HepG2 (cell line): ENCODE data around the gene LMAN2. TPM values are rescaled to one million over a fixed set of nuclear protein-coding genes. Genes with fewer than 3 reads are reported as not detected.

ENCODE experiments used
- AGO2 ChIP-seq: fragments of 200-400 bp; formaldehyde crosslinking; optimal IDR thresholded peaks from 2 replicates; pipeline ENCODE3; 2017; ENCODE audit warnings: mild to moderate bottlenecking, low read depth, low read length, moderate library complexity
- ERF ChIP-seq: IDR thresholded peaks from 2 replicates; pipeline ENCODE4 v1.6.1; 2018; ENCODE audit warnings: missing biosample characterization, missing genetic modification reagents
- HMGA1 ChIP-seq: sonication (generic); formaldehyde crosslinking; conservative IDR thresholded peaks from 2 replicates; pipeline ENCODE4 v1.4.0; 2020; ENCODE audit warnings: missing genetic modification reagents
- HNRNPLL ChIP-seq: fragments of 200-400 bp; formaldehyde crosslinking; IDR thresholded peaks from 2 replicates; pipeline ENCODE4 v1.6.1; 2017; ENCODE audit warnings: mild to moderate bottlenecking, low read depth, low read length; ENCODE audit not compliant: poor library complexity, severe bottlenecking
- HOXD1 ChIP-seq: sonication (generic); formaldehyde crosslinking; IDR thresholded peaks from 2 replicates; pipeline ENCODE4 v1.5.0; 2020; ENCODE audit warnings: missing genetic modification reagents
- MAF1 ChIP-seq: sonication (generic); formaldehyde crosslinking; IDR thresholded peaks from 2 replicates; pipeline ENCODE4 v1.5.0; 2020; ENCODE audit warnings: missing genetic modification reagents, borderline replicate concordance
- MTA1 ChIP-seq: sonication (generic); formaldehyde crosslinking; IDR thresholded peaks from 2 replicates; pipeline ENCODE4 v1.4.0; 2020; ENCODE audit warnings: missing genetic modification reagents, mild to moderate bottlenecking, borderline replicate concordance
- NFKB2 ChIP-seq: sonication (generic); formaldehyde crosslinking; IDR thresholded peaks from 2 replicates; pipeline ENCODE4 v1.4.0; 2020; ENCODE audit warnings: missing genetic modification reagents, borderline replicate concordance
- NPAS2 ChIP-seq: sonication (generic); formaldehyde crosslinking; IDR thresholded peaks from 2 replicates; pipeline ENCODE4 v1.8.0; 2022; ENCODE audit warnings: mild to moderate bottlenecking, missing genetic modification reagents, borderline replicate concordance
- SIN3B ChIP-seq: fragments of 150-350 bp; IDR thresholded peaks from 2 replicates; pipeline ENCODE4 v1.6.1; 2014; ENCODE audit warnings: low read length
- SRSF9 ChIP-seq: fragments of 200-400 bp; formaldehyde crosslinking; IDR thresholded peaks from 2 replicates; pipeline ENCODE4 v1.6.1; 2018; ENCODE audit warnings: borderline replicate concordance, mild to moderate bottlenecking, low read depth, low read length; ENCODE audit not compliant: insufficient read depth, poor library complexity, severe bottlenecking
- YEATS4 ChIP-seq: sonication (generic); formaldehyde crosslinking; IDR thresholded peaks from 2 replicates; pipeline ENCODE4 v1.4.0; 2020; ENCODE audit warnings: missing genetic modification reagents, borderline replicate concordance
- ZFY ChIP-seq: sonication (generic); formaldehyde crosslinking; IDR thresholded peaks from 2 replicates; pipeline ENCODE4 v1.4.0; 2020; ENCODE audit warnings: missing genetic modification reagents
- ZNF274 ChIP-seq: sonication (generic); formaldehyde crosslinking; IDR thresholded peaks from 2 replicates; pipeline ENCODE4 v1.5.1; 2020; ENCODE audit warnings: mild to moderate bottlenecking, missing genetic modification reagents
- ZNF430 ChIP-seq: sonication (generic); formaldehyde crosslinking; IDR thresholded peaks from 2 replicates; pipeline ENCODE4 v1.9.0; 2021; ENCODE audit warnings: mild to moderate bottlenecking, missing genetic modification reagents
- ZNF550 ChIP-seq: sonication (generic); formaldehyde crosslinking; IDR thresholded peaks from 2 replicates; pipeline ENCODE4 v1.4.0; 2020; ENCODE audit warnings: mild to moderate bottlenecking, missing genetic modification reagents, borderline replicate concordance
- ZNF878 ChIP-seq: sonication (generic); formaldehyde crosslinking; IDR thresholded peaks from 2 replicates; pipeline ENCODE4 v1.8.1; 2023; ENCODE audit warnings: mild to moderate bottlenecking, missing genetic modification reagents, moderate library complexity
- polyA plus RNA-seq, 8 experiments: library from polyadenylated mRNA; depleted of rRNA in 3 of 8; stranded (reverse) in 7 of 8; unstranded in 1 of 8; fragments of >200 nt; fragmentation: Illumina TruSeq in 4 of 8; extraction: Trizol in 4 of 8; gene quantifications; 2 replicates each; pipeline versions ENCODE4 v1.2.1 to v1.2.3, GENCODE V29; 2011 to 2016; ENCODE audit warnings: low read depth in 4 of 8, missing spikeins in 1 of 8, mixed read lengths in 1 of 8; ENCODE audit not compliant: insufficient read depth in 1 of 8
- total RNA-seq, 5 experiments: library from RNA; depleted of rRNA; stranded (reverse); fragments of >200 nt; fragmentation: Illumina TruSeq; extraction: Trizol; gene quantifications; 2 replicates each; pipeline ENCODE4 v1.2.3, GENCODE V29; 2016; ENCODE audit warnings: low read depth in 1 of 5
- TF ChIP-seq, protein P1 (sequence below): sonication (generic); formaldehyde crosslinking; IDR thresholded peaks from 2 replicates; pipeline ENCODE4 v1.4.0; 2020; ENCODE audit warnings: mild to moderate bottlenecking, low read depth, missing genetic modification reagents
- TF ChIP-seq, protein P2 (sequence below), 2 experiments: sonication (generic) in 1 of 2; formaldehyde crosslinking in 1 of 2; IDR thresholded peaks; 2 replicates each; pipeline versions ENCODE4 v1.6.1 to v1.9.0; 2014 to 2022; ENCODE audit warnings: antibody characterized with exemption in 1 of 2, borderline replicate concordance in 1 of 2, inconsistent platforms in 1 of 2, low read depth in 1 of 2, missing genetic modification reagents in 1 of 2
- TF ChIP-seq, protein P3 (sequence below): sonication (generic); formaldehyde crosslinking; IDR thresholded peaks from 2 replicates; pipeline ENCODE4 v1.5.0; 2020; ENCODE audit warnings: missing genetic modification reagents

The LMAN2 gene
- total and polyA plus RNA-seq, 2 of the 13 experiments (the other 11 are each of a cell fraction or from before 2014, with no cell fraction given) = 191 to 197 TPM

DNA sequence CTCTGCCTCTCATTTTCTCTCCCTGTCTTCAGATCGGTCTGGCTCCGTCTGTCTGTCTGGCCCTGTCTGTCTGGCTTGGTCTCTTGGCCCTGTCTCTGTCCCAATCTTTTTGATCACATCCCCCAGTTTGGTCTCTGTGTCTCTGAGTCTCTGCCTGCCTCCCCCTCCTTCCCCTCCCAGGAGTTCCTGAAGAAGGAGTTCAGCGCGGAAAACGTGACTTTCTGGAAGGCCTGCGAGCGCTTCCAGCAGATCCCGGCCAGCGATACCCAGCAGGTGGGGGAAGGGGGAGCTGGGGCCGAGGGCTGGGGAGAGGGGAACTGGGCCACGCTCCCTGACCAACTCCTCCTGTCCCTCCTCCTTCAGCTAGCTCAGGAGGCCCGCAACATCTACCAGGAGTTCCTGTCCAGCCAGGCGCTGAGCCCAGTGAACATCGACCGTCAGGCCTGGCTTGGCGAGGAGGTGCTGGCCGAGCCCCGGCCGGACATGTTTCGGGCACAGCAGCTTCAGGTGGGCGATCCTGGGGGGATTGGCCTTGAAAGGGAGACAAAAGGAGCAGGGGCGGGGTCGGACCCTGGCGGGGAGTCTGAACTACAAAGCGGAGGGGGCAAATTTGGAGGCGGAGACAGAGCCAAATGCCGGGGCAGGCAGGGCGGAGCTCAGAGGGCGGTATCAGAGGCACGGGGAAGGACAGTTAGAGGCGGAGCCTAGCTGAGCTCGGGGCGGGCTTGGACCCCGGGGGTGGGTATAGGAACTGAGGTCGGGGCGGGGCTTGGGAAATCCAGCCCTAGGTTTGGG, 15.3 kb upstream of the LMAN2 start (continued):
- TF ChIP-seq, protein P1, sequence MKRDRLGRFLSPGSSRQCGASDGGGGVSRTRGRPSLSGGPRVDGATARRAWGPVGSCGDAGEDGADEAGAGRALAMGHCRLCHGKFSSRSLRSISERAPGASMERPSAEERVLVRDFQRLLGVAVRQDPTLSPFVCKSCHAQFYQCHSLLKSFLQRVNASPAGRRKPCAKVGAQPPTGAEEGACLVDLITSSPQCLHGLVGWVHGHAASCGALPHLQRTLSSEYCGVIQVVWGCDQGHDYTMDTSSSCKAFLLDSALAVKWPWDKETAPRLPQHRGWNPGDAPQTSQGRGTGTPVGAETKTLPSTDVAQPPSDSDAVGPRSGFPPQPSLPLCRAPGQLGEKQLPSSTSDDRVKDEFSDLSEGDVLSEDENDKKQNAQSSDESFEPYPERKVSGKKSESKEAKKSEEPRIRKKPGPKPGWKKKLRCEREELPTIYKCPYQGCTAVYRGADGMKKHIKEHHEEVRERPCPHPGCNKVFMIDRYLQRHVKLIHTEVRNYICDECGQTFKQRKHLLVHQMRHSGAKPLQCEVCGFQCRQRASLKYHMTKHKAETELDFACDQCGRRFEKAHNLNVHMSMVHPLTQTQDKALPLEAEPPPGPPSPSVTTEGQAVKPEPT (CRISPR knock-in tag) = 0 out of 2 replicates have a peak, but pooled peaks have one; percentile 45
- TF ChIP-seq YEATS4 (CRISPR knock-in tag) (peak; percentile 27; the same call in 1 of the 2 replicates), ZNF274 (CRISPR knock-in tag) (peak; percentile 49; the same call in 1 of the 2 replicates), ERF (CRISPR knock-in tag) (peak; percentile 70; the same call in 1 of the 2 replicates), NPAS2 (CRISPR knock-in tag) (no peak), SRSF9 (no peak), ZFY (CRISPR knock-in tag) (peak; percentile 78), MTA1 (0 out of 2 replicates have a peak, but pooled peaks have one; percentile 18), SIN3B (no peak), HNRNPLL (peak; percentile 59), NFKB2 (CRISPR knock-in tag) (no peak), HMGA1 (no peak), ZNF550 (CRISPR knock-in tag) (no peak), HOXD1 (CRISPR knock-in tag) (no peak), MAF1 (CRISPR knock-in tag) (0 out of 2 replicates have a peak, but pooled peaks have one; percentile 21), ZNF878 (CRISPR knock-in tag) (0 out of 2 replicates have a peak, but pooled peaks have one; percentile 50), ZNF430 (CRISPR knock-in tag) (peak; percentile 31), AGO2 (no peak)
- TF ChIP-seq, protein P2, sequence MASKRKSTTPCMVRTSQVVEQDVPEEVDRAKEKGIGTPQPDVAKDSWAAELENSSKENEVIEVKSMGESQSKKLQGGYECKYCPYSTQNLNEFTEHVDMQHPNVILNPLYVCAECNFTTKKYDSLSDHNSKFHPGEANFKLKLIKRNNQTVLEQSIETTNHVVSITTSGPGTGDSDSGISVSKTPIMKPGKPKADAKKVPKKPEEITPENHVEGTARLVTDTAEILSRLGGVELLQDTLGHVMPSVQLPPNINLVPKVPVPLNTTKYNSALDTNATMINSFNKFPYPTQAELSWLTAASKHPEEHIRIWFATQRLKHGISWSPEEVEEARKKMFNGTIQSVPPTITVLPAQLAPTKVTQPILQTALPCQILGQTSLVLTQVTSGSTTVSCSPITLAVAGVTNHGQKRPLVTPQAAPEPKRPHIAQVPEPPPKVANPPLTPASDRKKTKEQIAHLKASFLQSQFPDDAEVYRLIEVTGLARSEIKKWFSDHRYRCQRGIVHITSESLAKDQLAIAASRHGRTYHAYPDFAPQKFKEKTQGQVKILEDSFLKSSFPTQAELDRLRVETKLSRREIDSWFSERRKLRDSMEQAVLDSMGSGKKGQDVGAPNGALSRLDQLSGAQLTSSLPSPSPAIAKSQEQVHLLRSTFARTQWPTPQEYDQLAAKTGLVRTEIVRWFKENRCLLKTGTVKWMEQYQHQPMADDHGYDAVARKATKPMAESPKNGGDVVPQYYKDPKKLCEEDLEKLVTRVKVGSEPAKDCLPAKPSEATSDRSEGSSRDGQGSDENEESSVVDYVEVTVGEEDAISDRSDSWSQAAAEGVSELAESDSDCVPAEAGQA (IDR thresholded peaks at IDR 0.05; ENCODE audit: low read depth) = no peak
- TF ChIP-seq, protein P2 (CRISPR knock-in tag; IDR thresholded peaks at IDR 0.05; ENCODE audit: borderline replicate concordance) = no peak
- TF ChIP-seq, protein P3, sequence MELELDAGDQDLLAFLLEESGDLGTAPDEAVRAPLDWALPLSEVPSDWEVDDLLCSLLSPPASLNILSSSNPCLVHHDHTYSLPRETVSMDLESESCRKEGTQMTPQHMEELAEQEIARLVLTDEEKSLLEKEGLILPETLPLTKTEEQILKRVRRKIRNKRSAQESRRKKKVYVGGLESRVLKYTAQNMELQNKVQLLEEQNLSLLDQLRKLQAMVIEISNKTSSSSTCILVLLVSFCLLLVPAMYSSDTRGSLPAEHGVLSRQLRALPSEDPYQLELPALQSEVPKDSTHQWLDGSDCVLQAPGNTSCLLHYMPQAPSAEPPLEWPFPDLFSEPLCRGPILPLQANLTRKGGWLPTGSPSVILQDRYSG = no peak
